GM18498 (cell line): ENCODE measurements around the gene ADNP2.
A peak's percentile ranks its signal among the peaks of the same experiment; 100 is the strongest.
"Not testable (repeated sequence)": the region's sequence is repeated elsewhere in the genome, so short reads cannot be mapped to it uniquely, and the experiment has no call there.

Source experiments
- ATAC-seq: cut with Tn5 transposase; IDR thresholded peaks from one replicate; pipeline ENCODE4 v1.9.1; 2021; ENCODE audit warnings: mild to moderate bottlenecking, moderate library complexity; ENCODE audit not compliant: unreplicated experiment

Gene ADNP2

GRCh38 chr18:80143881-80144280 lies 34.8 kb downstream of the ADNP2 start:
- no peak for ATAC-seq

- no peak for ATAC-seq
Measured at GRCh38 chr18:80145196-80145804, 36.2 kb downstream of the ADNP2 start.

GRCh38 chr18:80147037-80147417 lies 38.0 kb downstream of the ADNP2 start:
- peak; percentile 35 for ATAC-seq

- ATAC-seq: peak; percentile 84
Measured at GRCh38 chr18:80147418-80148325, 38.6 kb downstream of the ADNP2 start.

GRCh38 chr18:80148326-80149199 lies 39.5 kb downstream of the ADNP2 start:
- peak; percentile 9 for ATAC-seq

- ATAC-seq: no peak
Measured at GRCh38 chr18:80149667-80150066, 40.6 kb downstream of the ADNP2 start.

GRCh38 chr18:80154293-80154692 lies 45.2 kb downstream of the ADNP2 start:
- ATAC-seq: peak; percentile 79

GRCh38 chr18:80157708-80158343 lies 48.8 kb downstream of the ADNP2 start:
- no peak for ATAC-seq

GRCh38 chr18:80158365-80158764 lies 49.3 kb downstream of the ADNP2 start:
- no peak for ATAC-seq

GRCh38 chr18:80159713-80160636 lies 50.9 kb downstream of the ADNP2 start:
- ATAC-seq: no peak

GRCh38 chr18:80161781-80162417 lies 52.8 kb downstream of the ADNP2 start:
- no peak for ATAC-seq

GRCh38 chr18:80163183-80163582 lies 54.1 kb downstream of the ADNP2 start:
- no peak for ATAC-seq

- ATAC-seq: not testable (repeated sequence)
Measured at GRCh38 chr18:80164727-80165355, 55.8 kb downstream of the ADNP2 start.

GRCh38 chr18:80166240-80166639 lies 57.2 kb downstream of the ADNP2 start:
- no peak for ATAC-seq

GRCh38 chr18:80166725-80167124 lies 57.7 kb downstream of the ADNP2 start:
- no peak for ATAC-seq

GRCh38 chr18:80167331-80167730 lies 58.3 kb downstream of the ADNP2 start:
- no peak for ATAC-seq

GRCh38 chr18:80167931-80168330 lies 58.9 kb downstream of the ADNP2 start:
- no peak for ATAC-seq

- no peak for ATAC-seq
Measured at GRCh38 chr18:80168346-80168745, 59.3 kb downstream of the ADNP2 start.

- ATAC-seq: no peak
Measured at GRCh38 chr18:80168982-80169381, 59.9 kb downstream of the ADNP2 start.
